Panc1 (cell line): ENCODE data around the gene STAT4. TPM values are rescaled to one million over a fixed set of nuclear protein-coding genes. Genes with fewer than 3 reads are reported as not detected.

Experiments used
- ATAC-seq: fragments of 200-7000 bp; cut with Tn5 transposase; 2 replicates; pipeline ENCODE4 v1.9.1; 2020; ENCODE audit warnings: mild to moderate bottlenecking, moderate library complexity
- BruUV-seq: library from RNA; stranded (reverse); fragments of 400-500 nt; replicated peaks from 2 replicates; lab custom pipeline; 2021; lab: Mats Ljungman, UMichigan
- CTCF ChIA-PET: fragments of 300-600 bp; sonication (Branson Sonifier 250); formaldehyde crosslinking; loops from one replicate; lab custom pipeline; 2022; ENCODE audit warnings: antibody characterized with exemption; lab: Charles Lee
- POLR2A ChIA-PET: fragments of 300-600 bp; sonication (Branson Sonifier 250); formaldehyde crosslinking; loops from one replicate; lab custom pipeline; 2022; ENCODE audit warnings: antibody characterized with exemption; lab: Charles Lee
- DNase-seq: peaks from one replicate; pipeline ENCODE4 v3.0.0-alpha.2; 2010; ENCODE audit warnings: low read depth, low spot score
- H3K27ac ChIP-seq: 2 replicates; pipeline ENCODE4 v1.5.1; 2011; ENCODE audit warnings: mild to moderate bottlenecking, low read length, inconsistent platforms
- H3K27me3 ChIP-seq: fragments of 200-500 bp; sonication (Bioruptor generic); 2 replicates; pipeline ENCODE4 v1.6.0; 2014; ENCODE audit warnings: low read length, inconsistent platforms; ENCODE audit not compliant: control insufficient read depth, insufficient read depth
- H3K36me3 ChIP-seq: fragments of 200-500 bp; sonication (Bioruptor generic); 2 replicates; pipeline ENCODE4 v1.5.1; 2014; ENCODE audit warnings: inconsistent platforms, mild to moderate bottlenecking, low read length, moderate library complexity; ENCODE audit not compliant: control insufficient read depth, insufficient read depth
- H3K4me1 ChIP-seq: 2 replicates; pipeline ENCODE4 v1.5.1; 2011; ENCODE audit warnings: inconsistent platforms, mild to moderate bottlenecking, low read length, moderate library complexity; ENCODE audit not compliant: control insufficient read depth, insufficient read depth
- H3K4me3 ChIP-seq, 2 experiments: 2 replicates each; pipeline ENCODE4 v1.5.1; 2011 to 2012; ENCODE audit warnings: low read depth in 2 of 2, low read length in 2 of 2, mild to moderate bottlenecking in 2 of 2, inconsistent platforms in 1 of 2, moderate library complexity in 1 of 2
- H3K9me3 ChIP-seq: fragments of 200-500 bp; sonication (Bioruptor generic); 2 replicates; pipeline ENCODE4 v1.5.1; 2014; ENCODE audit warnings: low read depth, mild to moderate bottlenecking, inconsistent platforms, low read length, moderate library complexity; ENCODE audit not compliant: control insufficient read depth, insufficient read depth
- POLR2AphosphoS5 ChIP-seq: IDR thresholded peaks from 2 replicates; pipeline ENCODE4 v1.6.1; 2012; ENCODE audit warnings: mild to moderate bottlenecking, low read depth, low read length, moderate library complexity
- SIN3A ChIP-seq: IDR thresholded peaks from 2 replicates; pipeline ENCODE4 v1.6.1; 2012; ENCODE audit warnings: low read depth, mild to moderate bottlenecking, low read length, moderate library complexity, borderline replicate concordance; ENCODE audit not compliant: insufficient read depth
- TCF7L2 ChIP-seq: IDR thresholded peaks from 2 replicates; pipeline ENCODE4 v1.6.1; 2011; ENCODE audit warnings: mild to moderate bottlenecking, low read depth, low read length, inconsistent platforms
- in situ Hi-C: cut with HindIII; loops from 2 replicates; pipeline ENCODE4 v1.10.0; 2016; ENCODE audit warnings: low sequenced_read_pairs, low pct_unique_long_range_greater_than_20kb
- intact Hi-C: fragments of 100-400 bp; cut with micrococcal nuclease; formaldehyde crosslinking; loops from one replicate; pipeline ENCODE4 v1.10.0; 2022; ENCODE audit not compliant: unreplicated experiment
- total RNA-seq: library from RNA; stranded (reverse); gene quantifications from one replicate; pipeline ENCODE4 v1.2.1, GENCODE V29; 2021; ENCODE audit not compliant: unreplicated experiment
- TF ChIP-seq, protein P1 (sequence below), 2 experiments: IDR thresholded peaks; 2 replicates each; pipeline ENCODE4 v1.6.1; 2011 to 2012; ENCODE audit warnings: low read depth in 2 of 2, control low read depth in 1 of 2, low read length in 1 of 2, mild to moderate bottlenecking in 1 of 2, moderate library complexity in 1 of 2; ENCODE audit not compliant: insufficient read depth in 1 of 2
- TF ChIP-seq, protein P2 (sequence below): fragments of 450-650 bp; IDR thresholded peaks from 2 replicates; pipeline ENCODE4 v1.5.1; 2017; ENCODE audit warnings: mild to moderate bottlenecking

Gene STAT4
- total RNA-seq, 1 experiment from 2014 or later, result 0.05 TPM

GRCh38 chr2:191112448-191112901 is 38.3 kb downstream of the STAT4 start:
- ATAC-seq, result no peak
- Histone ChIP-seq H3K27ac (no peak overlapping the region), H3K9me3 (no peaks in the 10 kb centered on the region), H3K36me3 (no peaks in the 10 kb centered on the region), H3K4me1 (no peaks in the 10 kb centered on the region), H3K27me3 (peaks cover 7% of the 10 kb centered on the region; the same call in 1 of the 2 replicates), H3K4me3 (no peak overlapping the region)
- in situ Hi-C loops, result no loop called here
- intact Hi-C loops, result no loop called here
- BruUV-seq, result no TSS peak
- ChIA-PET CTCF (no interaction called here), POLR2A (no interaction called here)
- TF ChIP-seq SIN3A (no peak), POLR2AphosphoS5 (no peak), TCF7L2 (no peak)
- TF ChIP-seq, protein P1, sequence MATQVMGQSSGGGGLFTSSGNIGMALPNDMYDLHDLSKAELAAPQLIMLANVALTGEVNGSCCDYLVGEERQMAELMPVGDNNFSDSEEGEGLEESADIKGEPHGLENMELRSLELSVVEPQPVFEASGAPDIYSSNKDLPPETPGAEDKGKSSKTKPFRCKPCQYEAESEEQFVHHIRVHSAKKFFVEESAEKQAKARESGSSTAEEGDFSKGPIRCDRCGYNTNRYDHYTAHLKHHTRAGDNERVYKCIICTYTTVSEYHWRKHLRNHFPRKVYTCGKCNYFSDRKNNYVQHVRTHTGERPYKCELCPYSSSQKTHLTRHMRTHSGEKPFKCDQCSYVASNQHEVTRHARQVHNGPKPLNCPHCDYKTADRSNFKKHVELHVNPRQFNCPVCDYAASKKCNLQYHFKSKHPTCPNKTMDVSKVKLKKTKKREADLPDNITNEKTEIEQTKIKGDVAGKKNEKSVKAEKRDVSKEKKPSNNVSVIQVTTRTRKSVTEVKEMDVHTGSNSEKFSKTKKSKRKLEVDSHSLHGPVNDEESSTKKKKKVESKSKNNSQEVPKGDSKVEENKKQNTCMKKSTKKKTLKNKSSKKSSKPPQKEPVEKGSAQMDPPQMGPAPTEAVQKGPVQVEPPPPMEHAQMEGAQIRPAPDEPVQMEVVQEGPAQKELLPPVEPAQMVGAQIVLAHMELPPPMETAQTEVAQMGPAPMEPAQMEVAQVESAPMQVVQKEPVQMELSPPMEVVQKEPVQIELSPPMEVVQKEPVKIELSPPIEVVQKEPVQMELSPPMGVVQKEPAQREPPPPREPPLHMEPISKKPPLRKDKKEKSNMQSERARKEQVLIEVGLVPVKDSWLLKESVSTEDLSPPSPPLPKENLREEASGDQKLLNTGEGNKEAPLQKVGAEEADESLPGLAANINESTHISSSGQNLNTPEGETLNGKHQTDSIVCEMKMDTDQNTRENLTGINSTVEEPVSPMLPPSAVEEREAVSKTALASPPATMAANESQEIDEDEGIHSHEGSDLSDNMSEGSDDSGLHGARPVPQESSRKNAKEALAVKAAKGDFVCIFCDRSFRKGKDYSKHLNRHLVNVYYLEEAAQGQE (IDR thresholded peaks at IDR 0.05; ENCODE audit: insufficient read depth in 1 of 2, low read depth in 2 of 2, low read length in 1 of 2), result no peak
- TF ChIP-seq, protein P2, sequence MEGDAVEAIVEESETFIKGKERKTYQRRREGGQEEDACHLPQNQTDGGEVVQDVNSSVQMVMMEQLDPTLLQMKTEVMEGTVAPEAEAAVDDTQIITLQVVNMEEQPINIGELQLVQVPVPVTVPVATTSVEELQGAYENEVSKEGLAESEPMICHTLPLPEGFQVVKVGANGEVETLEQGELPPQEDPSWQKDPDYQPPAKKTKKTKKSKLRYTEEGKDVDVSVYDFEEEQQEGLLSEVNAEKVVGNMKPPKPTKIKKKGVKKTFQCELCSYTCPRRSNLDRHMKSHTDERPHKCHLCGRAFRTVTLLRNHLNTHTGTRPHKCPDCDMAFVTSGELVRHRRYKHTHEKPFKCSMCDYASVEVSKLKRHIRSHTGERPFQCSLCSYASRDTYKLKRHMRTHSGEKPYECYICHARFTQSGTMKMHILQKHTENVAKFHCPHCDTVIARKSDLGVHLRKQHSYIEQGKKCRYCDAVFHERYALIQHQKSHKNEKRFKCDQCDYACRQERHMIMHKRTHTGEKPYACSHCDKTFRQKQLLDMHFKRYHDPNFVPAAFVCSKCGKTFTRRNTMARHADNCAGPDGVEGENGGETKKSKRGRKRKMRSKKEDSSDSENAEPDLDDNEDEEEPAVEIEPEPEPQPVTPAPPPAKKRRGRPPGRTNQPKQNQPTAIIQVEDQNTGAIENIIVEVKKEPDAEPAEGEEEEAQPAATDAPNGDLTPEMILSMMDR, result no peak
- DNase-seq, result no peak

GRCh38 chr2:191109888-191110287 is 40.9 kb downstream of the STAT4 start:
- Histone ChIP-seq H3K4me1 (no peaks in the 10 kb centered on the region), H3K27ac (no peak overlapping the region), H3K27me3 (peaks cover 2% of the 10 kb centered on the region; the same call in 1 of the 2 replicates), H3K4me3 (no peak overlapping the region), H3K36me3 (no peaks in the 10 kb centered on the region), H3K9me3 (no peaks in the 10 kb centered on the region)
- DNase-seq (no peak), ATAC-seq (no peak)
- TF ChIP-seq, protein P2, result no peak
- TF ChIP-seq SIN3A, result no peak
- no TSS peak for BruUV-seq
- intact Hi-C loops, result no loop called here
- ChIA-PET CTCF (interaction anchor here (1.1 kb wide), 1 partner anchor 136 kb away, joined by 3 read pairs; no protein-coding TSS in a partner anchor), POLR2A (no interaction called here)
- in situ Hi-C loops, result no loop called here
